Measurements from ENCODE around the gene ARHGEF7. TPM values are rescaled to one million over a fixed set of nuclear protein-coding genes. Genes with fewer than 3 reads are reported as not detected.

ARHGEF7 gene
- total and polyA plus RNA-seq, 2 experiments from 2014 or later = 23.6 to 58.9 TPM

DNA sequence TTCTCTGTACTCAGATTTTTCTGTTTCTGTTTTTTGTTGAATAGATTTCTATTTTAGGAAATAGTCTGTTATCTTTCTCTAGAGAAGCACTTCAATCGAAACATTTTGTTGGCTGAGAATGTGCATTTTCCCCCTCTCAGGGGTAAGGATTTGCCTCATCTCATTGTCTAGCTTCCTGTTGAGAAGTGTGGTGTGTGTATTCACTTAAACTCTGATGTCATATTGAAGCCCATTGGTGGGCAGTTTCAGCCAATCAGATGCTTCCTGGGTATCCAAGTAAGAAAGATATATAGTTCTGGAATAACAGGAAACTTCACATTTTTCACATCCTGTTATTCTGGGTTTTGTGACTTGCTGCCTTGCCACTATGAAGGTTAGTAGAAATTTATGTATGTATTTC is 87.6 kb downstream of the ARHGEF7 start (continued):
- TF ChIP-seq, protein P1, sequence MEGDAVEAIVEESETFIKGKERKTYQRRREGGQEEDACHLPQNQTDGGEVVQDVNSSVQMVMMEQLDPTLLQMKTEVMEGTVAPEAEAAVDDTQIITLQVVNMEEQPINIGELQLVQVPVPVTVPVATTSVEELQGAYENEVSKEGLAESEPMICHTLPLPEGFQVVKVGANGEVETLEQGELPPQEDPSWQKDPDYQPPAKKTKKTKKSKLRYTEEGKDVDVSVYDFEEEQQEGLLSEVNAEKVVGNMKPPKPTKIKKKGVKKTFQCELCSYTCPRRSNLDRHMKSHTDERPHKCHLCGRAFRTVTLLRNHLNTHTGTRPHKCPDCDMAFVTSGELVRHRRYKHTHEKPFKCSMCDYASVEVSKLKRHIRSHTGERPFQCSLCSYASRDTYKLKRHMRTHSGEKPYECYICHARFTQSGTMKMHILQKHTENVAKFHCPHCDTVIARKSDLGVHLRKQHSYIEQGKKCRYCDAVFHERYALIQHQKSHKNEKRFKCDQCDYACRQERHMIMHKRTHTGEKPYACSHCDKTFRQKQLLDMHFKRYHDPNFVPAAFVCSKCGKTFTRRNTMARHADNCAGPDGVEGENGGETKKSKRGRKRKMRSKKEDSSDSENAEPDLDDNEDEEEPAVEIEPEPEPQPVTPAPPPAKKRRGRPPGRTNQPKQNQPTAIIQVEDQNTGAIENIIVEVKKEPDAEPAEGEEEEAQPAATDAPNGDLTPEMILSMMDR (conservative IDR thresholded peaks at IDR 0.05; ENCODE audit: low read depth in 2 of 2) = no peak
- TF ChIP-seq EZH2 (IDR thresholded peaks at IDR 0.05; ENCODE audit: low read depth, unreplicated experiment) = no peak
- no peak for TF ChIP-seq CREB1 (CRISPR knock-in tag; IDR thresholded peaks at IDR 0.05; ENCODE audit: low read depth)
- no peak for TF ChIP-seq POLR2AphosphoS5 (IDR thresholded peaks at IDR 0.05; ENCODE audit: low read depth)
- TF ChIP-seq, protein P2, sequence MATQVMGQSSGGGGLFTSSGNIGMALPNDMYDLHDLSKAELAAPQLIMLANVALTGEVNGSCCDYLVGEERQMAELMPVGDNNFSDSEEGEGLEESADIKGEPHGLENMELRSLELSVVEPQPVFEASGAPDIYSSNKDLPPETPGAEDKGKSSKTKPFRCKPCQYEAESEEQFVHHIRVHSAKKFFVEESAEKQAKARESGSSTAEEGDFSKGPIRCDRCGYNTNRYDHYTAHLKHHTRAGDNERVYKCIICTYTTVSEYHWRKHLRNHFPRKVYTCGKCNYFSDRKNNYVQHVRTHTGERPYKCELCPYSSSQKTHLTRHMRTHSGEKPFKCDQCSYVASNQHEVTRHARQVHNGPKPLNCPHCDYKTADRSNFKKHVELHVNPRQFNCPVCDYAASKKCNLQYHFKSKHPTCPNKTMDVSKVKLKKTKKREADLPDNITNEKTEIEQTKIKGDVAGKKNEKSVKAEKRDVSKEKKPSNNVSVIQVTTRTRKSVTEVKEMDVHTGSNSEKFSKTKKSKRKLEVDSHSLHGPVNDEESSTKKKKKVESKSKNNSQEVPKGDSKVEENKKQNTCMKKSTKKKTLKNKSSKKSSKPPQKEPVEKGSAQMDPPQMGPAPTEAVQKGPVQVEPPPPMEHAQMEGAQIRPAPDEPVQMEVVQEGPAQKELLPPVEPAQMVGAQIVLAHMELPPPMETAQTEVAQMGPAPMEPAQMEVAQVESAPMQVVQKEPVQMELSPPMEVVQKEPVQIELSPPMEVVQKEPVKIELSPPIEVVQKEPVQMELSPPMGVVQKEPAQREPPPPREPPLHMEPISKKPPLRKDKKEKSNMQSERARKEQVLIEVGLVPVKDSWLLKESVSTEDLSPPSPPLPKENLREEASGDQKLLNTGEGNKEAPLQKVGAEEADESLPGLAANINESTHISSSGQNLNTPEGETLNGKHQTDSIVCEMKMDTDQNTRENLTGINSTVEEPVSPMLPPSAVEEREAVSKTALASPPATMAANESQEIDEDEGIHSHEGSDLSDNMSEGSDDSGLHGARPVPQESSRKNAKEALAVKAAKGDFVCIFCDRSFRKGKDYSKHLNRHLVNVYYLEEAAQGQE (IDR thresholded peaks at IDR 0.05; ENCODE audit: unreplicated experiment) = no peak

DNA sequence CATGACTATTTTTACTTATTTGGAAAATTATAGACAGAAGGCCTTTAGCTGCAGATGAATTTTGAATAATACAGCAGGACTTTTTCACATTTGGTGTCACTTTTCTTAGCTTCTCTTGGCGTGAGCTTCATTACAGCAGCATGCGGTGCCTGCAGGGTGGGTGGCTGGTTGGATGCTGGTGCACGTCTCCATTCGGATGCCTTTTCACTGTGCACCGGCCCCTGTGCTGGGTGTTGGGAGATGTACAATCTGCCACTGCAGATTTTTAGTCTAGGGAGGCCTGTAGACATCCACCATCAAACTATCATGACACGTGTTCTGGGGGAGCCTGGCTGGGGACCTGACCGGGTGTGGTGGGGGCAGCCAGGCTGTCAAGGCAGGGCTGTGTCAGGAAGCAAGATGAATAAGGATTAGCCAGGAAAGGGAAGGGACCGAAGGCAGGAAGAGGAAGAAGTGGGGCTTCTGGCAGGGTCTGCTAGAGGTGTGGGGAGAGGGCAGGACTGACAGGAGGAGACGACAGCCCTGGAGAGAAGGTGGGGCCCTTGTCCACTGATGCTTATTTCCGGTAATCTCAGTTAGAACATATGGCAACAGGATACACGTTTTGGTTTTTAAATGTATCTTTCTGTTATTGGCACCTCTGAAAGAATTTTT is 88.8 kb downstream of the ARHGEF7 start:
- no peaks in the 10 kb centered on the region for H3K36me3 ChIP-seq (ENCODE audit: insufficient read depth)
- Mint-ChIP-seq H3K4me1 (peaks cover 74% of the 10 kb centered on the region), H3K27me3 (ENCODE audit: insufficient read depth, low read depth, poor library complexity) (no peaks in the 10 kb centered on the region), H3K4me3 (peak overlapping the region; percentile 40; the same call in 2 of the 3 replicates), H3K9me3 (no peaks in the 10 kb centered on the region), H3K27ac (peak overlapping the region; percentile 70), H3K36me3 (ENCODE audit: low read depth) (peaks cover 20% of the 10 kb centered on the region)
- peaks cover 12% of the 10 kb centered on the region for H4K20me1 ChIP-seq (replicated peaks; ENCODE audit: insufficient read depth)
- no peak for ATAC-seq
- no peaks in the 10 kb centered on the region for H3K27me3 ChIP-seq (ENCODE audit: insufficient read depth)
- peak overlapping the region; percentile 85 for H3K27ac ChIP-seq (ENCODE audit: low read depth)
- H3F3A ChIP-seq (replicated peaks; ENCODE audit: low read depth) = no peaks in the 10 kb centered on the region
- H2AFZ ChIP-seq = no peak overlapping the region
- TF ChIP-seq, protein P1 (conservative IDR thresholded peaks at IDR 0.05; ENCODE audit: low read depth in 2 of 2) = no peak
- no peak for TF ChIP-seq ZNF331 (CRISPR knock-in tag; IDR thresholded peaks at IDR 0.05; ENCODE audit: low read depth)
- TF ChIP-seq, protein P2 (IDR thresholded peaks at IDR 0.05; ENCODE audit: unreplicated experiment) = no peak
- TF ChIP-seq EZH2 (IDR thresholded peaks at IDR 0.05; ENCODE audit: low read depth, unreplicated experiment) = no peak
- peaks cover 98% of the 10 kb centered on the region for H3K79me2 ChIP-seq (replicated peaks; ENCODE audit: insufficient read depth)
- DNase-seq (ENCODE audit: low spot score) = no peak
- peak overlapping the region; percentile 72 for H3K4me2 ChIP-seq
- no peaks in the 10 kb centered on the region for H3K9me2 ChIP-seq (ENCODE audit: insufficient read depth)
- peak overlapping the region; percentile 31; the same call in 1 of the 2 replicates for H3K4me3 ChIP-seq
- H3K4me1 ChIP-seq (ENCODE audit: insufficient read depth) = peaks cover 59% of the 10 kb centered on the region

All from GM23338 (cell line).